Caco-2 (cell line): ENCODE results near the gene RARRES2. TPM values are rescaled to one million over a fixed set of nuclear protein-coding genes. Genes with fewer than 3 reads are reported as not detected.

Source experiments
- BruUV-seq: library from RNA; stranded (reverse); fragments of 400-500 nt; replicated peaks from 2 replicates; lab custom pipeline; 2021; lab: Mats Ljungman, UMichigan
- CTCF ChIA-PET: fragments of 300-600 bp; sonication (Branson Sonifier 250); formaldehyde crosslinking; loops from one replicate; lab custom pipeline; 2022; ENCODE audit warnings: antibody characterized with exemption; lab: Charles Lee
- POLR2A ChIA-PET: fragments of 300-600 bp; sonication (Branson Sonifier 250); formaldehyde crosslinking; loops from one replicate; lab custom pipeline; 2022; ENCODE audit warnings: antibody characterized with exemption; lab: Charles Lee
- DNase-seq, 2 experiments: peaks; one replicate each; pipeline versions ENCODE4 v3.0.0 to v3.0.0-alpha.2; 2020 to 2022
- H3K27me3 ChIP-seq: replicated peaks from 2 replicates; pipeline ENCODE4 v1.6.0; 2011; ENCODE audit warnings: low read length; ENCODE audit not compliant: control insufficient read depth, insufficient read depth
- H3K36me3 ChIP-seq: 2 replicates; pipeline ENCODE4 v1.5.1; 2011; ENCODE audit warnings: low read length; ENCODE audit not compliant: control insufficient read depth, insufficient read depth
- H3K4me1 ChIP-seq: fragments of 250-450 bp; sonication (Bioruptor Pico); 2 replicates; pipeline ENCODE4 v1.5.1; 2020; ENCODE audit warnings: mild to moderate bottlenecking
- H3K4me3 ChIP-seq: 2 replicates; pipeline ENCODE4 v1.5.1; 2011; ENCODE audit warnings: low read depth, mild to moderate bottlenecking, control low read depth, low read length
- H3K9me3 ChIP-seq: fragments of 250-450 bp; sonication (Bioruptor Pico); 2 replicates; pipeline ENCODE4 v1.5.1; 2020; ENCODE audit warnings: mild to moderate bottlenecking, moderate library complexity
- H3K27ac Mint-ChIP-seq: one replicate; pipeline ENCODE4 v1.8.0; 2022; ENCODE audit warnings: mixed read lengths; ENCODE audit not compliant: unreplicated experiment
- H3K27me3 Mint-ChIP-seq: one replicate; pipeline ENCODE4 v1.8.0; 2022; ENCODE audit warnings: mixed read lengths; ENCODE audit not compliant: insufficient read depth, unreplicated experiment
- H3K36me3 Mint-ChIP-seq: one replicate; pipeline ENCODE4 v1.8.0; 2022; ENCODE audit warnings: mild to moderate bottlenecking, mixed read lengths; ENCODE audit not compliant: insufficient read depth, unreplicated experiment
- H3K4me1 Mint-ChIP-seq: one replicate; pipeline ENCODE4 v1.8.0; 2022; ENCODE audit warnings: low read depth, mixed read lengths; ENCODE audit not compliant: unreplicated experiment
- H3K4me3 Mint-ChIP-seq: one replicate; pipeline ENCODE4 v1.8.0; 2022; ENCODE audit warnings: mild to moderate bottlenecking, moderate library complexity, mixed read lengths; ENCODE audit not compliant: unreplicated experiment
- H3K9me3 Mint-ChIP-seq: one replicate; pipeline ENCODE4 v1.8.0; 2022; ENCODE audit warnings: mixed read lengths; ENCODE audit not compliant: unreplicated experiment
- intact Hi-C: fragments of 100-400 bp; cut with micrococcal nuclease; formaldehyde crosslinking; loops from one replicate; pipeline ENCODE4 v1.10.0; 2022; ENCODE audit not compliant: unreplicated experiment
- total RNA-seq: library from RNA; stranded (reverse); gene quantifications from 2 replicates; pipeline ENCODE4 v1.2.3, GENCODE V29; 2022
- TF ChIP-seq, protein P1 (sequence below), 2 experiments: fragments of 200-600 bp in 1 of 2; IDR thresholded peaks; 1 replicate in 1 of 2; 2 replicates in 1 of 2; pipeline versions ENCODE4 v1.5.1 to v1.8.0; 2011 to 2022; ENCODE audit warnings: antibody characterized with exemption in 1 of 2, control low read depth in 1 of 2, inconsistent platforms in 1 of 2, low read depth in 1 of 2, low read length in 1 of 2, mild to moderate bottlenecking in 1 of 2, moderate library complexity in 1 of 2; ENCODE audit not compliant: insufficient read depth in 1 of 2, severe bottlenecking in 1 of 2, unreplicated experiment in 1 of 2

RARRES2 gene
- total RNA-seq, 1 experiment from 2014 or later, result not detected

DNA sequence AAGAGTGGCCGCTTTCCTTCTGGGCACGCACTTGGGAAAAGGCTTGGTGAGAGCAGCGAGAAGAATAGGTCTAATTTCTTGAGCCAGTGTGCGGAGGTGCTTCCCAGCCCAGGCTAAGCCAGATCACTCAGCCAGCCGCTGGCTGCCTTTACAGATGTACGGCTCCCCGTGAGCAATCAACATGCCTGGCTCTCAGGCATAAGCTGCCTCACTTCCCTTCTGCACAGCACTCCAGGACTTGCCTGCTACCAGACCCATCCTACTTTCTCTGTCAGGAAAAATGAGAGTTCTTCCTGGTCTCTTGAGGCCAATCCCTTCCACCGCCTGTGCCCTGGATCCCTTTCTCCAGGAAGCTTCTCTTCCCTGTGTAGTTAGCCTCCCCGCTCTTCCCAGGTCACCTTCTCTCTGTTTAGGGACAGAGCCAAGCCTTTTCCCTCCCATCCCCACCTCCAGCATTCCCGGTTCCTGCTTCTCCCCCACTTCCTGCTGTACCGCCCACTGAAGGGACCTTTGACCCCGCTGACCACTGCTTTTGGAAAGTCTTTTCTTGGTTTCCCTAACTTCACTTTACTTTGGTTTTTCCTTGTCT, 17.0 kb downstream of the RARRES2 start:
- H3K36me3 Mint-ChIP-seq, result peaks cover 78% of the 10 kb centered on the region
- ChIA-PET CTCF (interaction anchor here (1.3 kb wide), 1 partner anchor 54 kb away, joined by 3 read pairs; no protein-coding TSS in a partner anchor), POLR2A (no interaction called here)
- H3K4me1 Mint-ChIP-seq, result peaks cover 19% of the 10 kb centered on the region
- H3K36me3 ChIP-seq, result peaks cover 9% of the 10 kb centered on the region
- no peaks in the 10 kb centered on the region for H3K9me3 Mint-ChIP-seq
- peak in 1 of 2 experiments; percentile 29 for DNase-seq
- intact Hi-C loops, result no loop called here
- peak overlapping the region; percentile 95 for H3K4me3 Mint-ChIP-seq
- no peaks in the 10 kb centered on the region for H3K27me3 ChIP-seq
- H3K27ac Mint-ChIP-seq, result peak overlapping the region; percentile 92
- H3K4me1 ChIP-seq, result peaks cover 27% of the 10 kb centered on the region
- H3K9me3 ChIP-seq, result no peaks in the 10 kb centered on the region
- no peaks in the 10 kb centered on the region for H3K27me3 Mint-ChIP-seq
- TF ChIP-seq, protein P1, sequence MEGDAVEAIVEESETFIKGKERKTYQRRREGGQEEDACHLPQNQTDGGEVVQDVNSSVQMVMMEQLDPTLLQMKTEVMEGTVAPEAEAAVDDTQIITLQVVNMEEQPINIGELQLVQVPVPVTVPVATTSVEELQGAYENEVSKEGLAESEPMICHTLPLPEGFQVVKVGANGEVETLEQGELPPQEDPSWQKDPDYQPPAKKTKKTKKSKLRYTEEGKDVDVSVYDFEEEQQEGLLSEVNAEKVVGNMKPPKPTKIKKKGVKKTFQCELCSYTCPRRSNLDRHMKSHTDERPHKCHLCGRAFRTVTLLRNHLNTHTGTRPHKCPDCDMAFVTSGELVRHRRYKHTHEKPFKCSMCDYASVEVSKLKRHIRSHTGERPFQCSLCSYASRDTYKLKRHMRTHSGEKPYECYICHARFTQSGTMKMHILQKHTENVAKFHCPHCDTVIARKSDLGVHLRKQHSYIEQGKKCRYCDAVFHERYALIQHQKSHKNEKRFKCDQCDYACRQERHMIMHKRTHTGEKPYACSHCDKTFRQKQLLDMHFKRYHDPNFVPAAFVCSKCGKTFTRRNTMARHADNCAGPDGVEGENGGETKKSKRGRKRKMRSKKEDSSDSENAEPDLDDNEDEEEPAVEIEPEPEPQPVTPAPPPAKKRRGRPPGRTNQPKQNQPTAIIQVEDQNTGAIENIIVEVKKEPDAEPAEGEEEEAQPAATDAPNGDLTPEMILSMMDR (IDR thresholded peaks at IDR 0.05; ENCODE audit: insufficient read depth in 1 of 2, low read depth in 1 of 2, low read length in 1 of 2, severe bottlenecking in 1 of 2, unreplicated experiment in 1 of 2), result no peak
- H3K4me3 ChIP-seq, result peak overlapping the region; percentile 93
- BruUV-seq, result no TSS peak

DNA sequence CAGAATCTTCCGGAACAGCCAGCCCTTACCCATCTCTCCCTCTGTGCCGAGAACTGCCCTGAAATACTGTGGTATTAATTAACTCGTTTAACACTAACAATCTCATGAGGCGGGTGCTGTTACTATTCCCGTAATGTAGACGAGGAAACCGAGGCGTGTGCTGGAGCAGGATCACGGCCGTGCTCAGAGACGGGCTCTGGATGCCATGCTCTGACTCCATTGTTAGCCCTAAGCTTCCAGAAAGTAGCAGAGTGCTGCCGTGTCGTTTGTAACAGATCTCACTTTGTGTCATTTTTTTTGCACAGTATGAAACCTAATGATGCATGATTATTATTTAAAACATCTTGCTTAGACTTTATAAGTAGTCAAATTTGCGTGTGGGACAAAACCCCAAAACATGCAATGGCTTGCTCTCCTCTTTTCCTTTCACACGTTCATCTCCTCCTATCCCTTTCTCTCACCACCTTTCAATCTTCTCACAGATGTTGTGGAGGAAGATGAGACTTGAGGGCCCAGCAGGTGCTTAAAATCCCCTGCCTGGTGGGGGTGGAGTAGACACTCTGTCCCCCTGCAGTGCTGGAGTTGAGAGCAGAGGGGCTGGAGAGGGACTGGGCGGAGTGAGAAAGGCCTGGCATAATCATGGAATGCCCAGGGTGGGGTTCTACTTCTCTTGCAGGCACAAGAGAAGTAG, 17.6 kb downstream of the RARRES2 start:
- TF ChIP-seq, protein P1 (IDR thresholded peaks at IDR 0.05; ENCODE audit: insufficient read depth in 1 of 2, low read depth in 1 of 2, low read length in 1 of 2, severe bottlenecking in 1 of 2, unreplicated experiment in 1 of 2), result no peak
- TSS peak; percentile 52 for BruUV-seq
- DNase-seq, result no peak
- Mint-ChIP-seq H3K27me3 (no peaks in the 10 kb centered on the region), H3K4me1 (peaks cover 19% of the 10 kb centered on the region), H3K4me3 (peak overlapping the region; percentile 95), H3K27ac (peak overlapping the region; percentile 92), H3K36me3 (peaks cover 72% of the 10 kb centered on the region), H3K9me3 (no peaks in the 10 kb centered on the region)
- Histone ChIP-seq H3K36me3 (peaks cover 9% of the 10 kb centered on the region), H3K4me3 (peak overlapping the region; percentile 93), H3K27me3 (no peaks in the 10 kb centered on the region), H3K9me3 (no peaks in the 10 kb centered on the region), H3K4me1 (peaks cover 27% of the 10 kb centered on the region)
- intact Hi-C loops, result loop anchor here (1.0 to 2.0 kb wide), 4 partner anchors 37 to 97 kb away; partner anchors contain the start of genes REPIN1 and ZNF775
- ChIA-PET CTCF (interaction anchor here (1.3 kb wide), 1 partner anchor 54 kb away, joined by 3 read pairs; no protein-coding TSS in a partner anchor), POLR2A (interaction anchor here (1.0 kb wide), 1 partner anchor 54 kb away, joined by 5 read pairs; no protein-coding TSS in a partner anchor)
